Parathyroid adenoma (tissue), 2 donors: ENCODE data around the gene HLA-DRA.
A peak's percentile ranks its signal among the peaks of the same experiment; 100 is the strongest.
"Not testable (repeated sequence)": the region's sequence is repeated elsewhere in the genome, so short reads cannot be mapped to it uniquely, and the experiment has no call there.

Experiments
- H2AFZ ChIP-seq: fragments of 300-600 bp; sonication (generic); one replicate; pipeline ENCODE4 v1.7.0; 2017; ENCODE audit warnings: antibody characterized with exemption, mild to moderate bottlenecking
- H3K27ac ChIP-seq: fragments of 300-600 bp; sonication (generic); one replicate; pipeline ENCODE4 v1.7.0; 2017
- H3K27me3 ChIP-seq: fragments of 300-600 bp; sonication (generic); one replicate; pipeline ENCODE4 v1.7.0; 2017; ENCODE audit warnings: low read length; ENCODE audit not compliant: control insufficient read depth, insufficient read depth
- H3K36me3 ChIP-seq: fragments of 300-600 bp; sonication (generic); one replicate; pipeline ENCODE4 v1.7.0; 2017; ENCODE audit warnings: low read length; ENCODE audit not compliant: control insufficient read depth, insufficient read depth
- H3K4me1 ChIP-seq: fragments of 300-600 bp; sonication (generic); one replicate; pipeline ENCODE4 v1.7.0; 2017; ENCODE audit warnings: control low read depth
- H3K4me2 ChIP-seq: fragments of 300-600 bp; sonication (generic); one replicate; pipeline ENCODE4 v1.7.0; 2017; ENCODE audit warnings: low read length
- H3K4me3 ChIP-seq: fragments of 300-600 bp; sonication (generic); one replicate; pipeline ENCODE4 v1.7.0; 2017; ENCODE audit warnings: low read depth, low read length
- H3K79me2 ChIP-seq: fragments of 300-600 bp; sonication (generic); one replicate; pipeline ENCODE4 v1.7.0; 2017; ENCODE audit warnings: control low read depth
- H3K9ac ChIP-seq: fragments of 300-600 bp; sonication (generic); one replicate; pipeline ENCODE4 v1.7.0; 2017; ENCODE audit warnings: mild to moderate bottlenecking
- H3K9me3 ChIP-seq: fragments of 300-600 bp; sonication (generic); one replicate; pipeline ENCODE4 v1.7.0; 2017; ENCODE audit warnings: low read length; ENCODE audit not compliant: control insufficient read depth
- CTCF ChIP-seq: fragments of 300-600 bp; sonication (generic); IDR thresholded peaks from one replicate; pipeline ENCODE4 v1.7.0; 2017; ENCODE audit warnings: antibody characterized with exemption, mild to moderate bottlenecking
- donor health status: primary hyperparathyroidism.

Gene HLA-DRA

GRCh38 chr6:32427934-32428474 is 11.7 kb upstream of the HLA-DRA start:
- TF ChIP-seq CTCF: no peak
- H3K27me3 ChIP-seq: no peaks in the 10 kb centered on the region
- H3K9ac ChIP-seq: no peak overlapping the region

GRCh38 chr6:32430179-32430578 is 9.5 kb upstream of the HLA-DRA start:
- H3K9ac ChIP-seq: no peak overlapping the region
- H3K79me2 ChIP-seq: no peaks in the 10 kb centered on the region
- no peaks in the 10 kb centered on the region for H3K36me3 ChIP-seq
- H3K4me3 ChIP-seq: no peak overlapping the region
- H3K4me1 ChIP-seq: no peaks in the 10 kb centered on the region
- no peak overlapping the region for H2AFZ ChIP-seq
- H3K27me3 ChIP-seq: no peaks in the 10 kb centered on the region
- no peak overlapping the region for H3K4me2 ChIP-seq
- no peaks in the 10 kb centered on the region for H3K9me3 ChIP-seq
- no peak overlapping the region for H3K27ac ChIP-seq
- no peak for TF ChIP-seq CTCF

More at GRCh38 chr6:32427934-32428474, 11.7 kb upstream of the HLA-DRA start:
- no peaks in the 10 kb centered on the region for H3K36me3 ChIP-seq
- no peak overlapping the region for H3K27ac ChIP-seq
- H3K79me2 ChIP-seq: no peaks in the 10 kb centered on the region
- H3K4me3 ChIP-seq: no peak overlapping the region
- H3K4me1 ChIP-seq: no peaks in the 10 kb centered on the region
- no peaks in the 10 kb centered on the region for H3K9me3 ChIP-seq
- H2AFZ ChIP-seq: no peak overlapping the region
- H3K4me2 ChIP-seq: no peak overlapping the region

GRCh38 chr6:32431142-32431541 is 8.5 kb upstream of the HLA-DRA start:
- H2AFZ ChIP-seq: no peak overlapping the region
- H3K4me1 ChIP-seq: no peaks in the 10 kb centered on the region
- no peak for TF ChIP-seq CTCF
- H3K9me3 ChIP-seq: no peaks in the 10 kb centered on the region
- no peak overlapping the region for H3K9ac ChIP-seq
- H3K4me3 ChIP-seq: no peak overlapping the region
- H3K36me3 ChIP-seq: no peaks in the 10 kb centered on the region
- no peak overlapping the region for H3K27ac ChIP-seq
- H3K4me2 ChIP-seq: no peak overlapping the region
- no peaks in the 10 kb centered on the region for H3K79me2 ChIP-seq
- H3K27me3 ChIP-seq: no peaks in the 10 kb centered on the region

- Histone ChIP-seq H3K9ac (no peak overlapping the region), H3K36me3 (no peaks in the 10 kb centered on the region), H3K9me3 (no peaks in the 10 kb centered on the region), H3K4me2 (no peak overlapping the region), H3K4me3 (no peak overlapping the region), H3K4me1 (no peaks in the 10 kb centered on the region), H2AFZ (no peak overlapping the region), H3K27ac (no peak overlapping the region), H3K27me3 (no peaks in the 10 kb centered on the region), H3K79me2 (no peaks in the 10 kb centered on the region)
- peak; percentile 48 for TF ChIP-seq CTCF
Observed at GRCh38 chr6:32432050-32432450, 7.6 kb upstream of the HLA-DRA start.

- H3K4me1 ChIP-seq, H3K27me3 ChIP-seq, H3K4me3 ChIP-seq, H3K9ac ChIP-seq, H2AFZ ChIP-seq, H3K4me2 ChIP-seq, H3K9me3 ChIP-seq, H3K27ac ChIP-seq, H3K36me3 ChIP-seq, H3K79me2 ChIP-seq: not testable (repeated sequence)
Observed at GRCh38 chr6:32433950-32434349, 5.7 kb upstream of the HLA-DRA start.
